K562 (cell line): ENCODE data around the gene LYPD5. TPM values are rescaled to one million over a fixed set of nuclear protein-coding genes. Genes with fewer than 3 reads are reported as not detected.

Source experiments
- ATAC-seq: fragments of 200-7000 bp; cut with Tn5 transposase; 3 replicates; pipeline ENCODE4 v1.9.1; 2020; ENCODE audit warnings: moderate library complexity
- BruUV-seq: library from RNA; stranded (reverse); fragments of 400-500 nt; replicated peaks from 2 replicates; lab custom pipeline; 2021; lab: Mats Ljungman, UMichigan
- CTCF ChIA-PET: fragments of 300-600 bp; formaldehyde crosslinking; extraction: SDS; loops from one replicate; lab custom pipeline; 2021; ENCODE audit warnings: low intra/inter-chr PET ratio; lab: Yijun Ruan, JAX
- POLR2A ChIA-PET: fragments of 300-600, 350-650 bp; sonication (Branson Sonifier 250); formaldehyde crosslinking; extraction: SDS; loops from one replicate; lab custom pipeline; 2021; ENCODE audit warnings: antibody characterized with exemption, inconsistent platforms; lab: Yijun Ruan, JAX
- DNase-seq, 4 experiments: peaks; one replicate each; pipeline versions ENCODE4 v3.0.0 to v3.0.0-alpha.2; 2011 to 2018; ENCODE audit warnings: low spot score in 3 of 4, mixed read lengths in 3 of 4; ENCODE audit errors: extremely low read depth in 1 of 4
- FAIRE-seq: peaks from 2 replicates; lab custom pipeline; 2011; peaks lifted over from hg19 to GRCh38; lab: Jason Lieb, UNC
- H2AFZ ChIP-seq: 2 replicates; pipeline ENCODE4 v1.6.0; 2011; ENCODE audit warnings: low read depth, low read length, control low read depth, inconsistent platforms
- H3K27ac ChIP-seq: fragments of 200-600 bp; 3 replicates; pipeline ENCODE4 v1.8.0; 2011; ENCODE audit warnings: low read depth, mild to moderate bottlenecking, control low read depth, inconsistent platforms, low read length, moderate library complexity, mixed read lengths; ENCODE audit errors: extremely low read depth
- H3K27me3 ChIP-seq, 2 experiments: fragments of 300-600 bp in 1 of 2; 2 replicates in 1 of 2; 3 replicates in 1 of 2; pipeline versions ENCODE4 v1.6.0 to v1.8.0; 2011; ENCODE audit warnings: inconsistent platforms in 2 of 2, low read length in 2 of 2, mild to moderate bottlenecking in 1 of 2, mixed read lengths in 1 of 2, moderate library complexity in 1 of 2; ENCODE audit not compliant: control insufficient read depth in 2 of 2, insufficient read depth in 2 of 2
- H3K36me3 ChIP-seq: fragments of 300-600 bp; 3 replicates; pipeline ENCODE4 v1.8.0; 2011; ENCODE audit warnings: mild to moderate bottlenecking, low read length, inconsistent platforms; ENCODE audit not compliant: control insufficient read depth, insufficient read depth
- H3K4me1 ChIP-seq, 2 experiments: fragments of 200-600 bp in 1 of 2; replicated peaks in 1 of 2; 2 replicates in 1 of 2; 3 replicates in 1 of 2; pipeline versions ENCODE4 v1.5.1 to v1.8.0; 2011; ENCODE audit warnings: inconsistent platforms in 2 of 2, low read length in 2 of 2, mild to moderate bottlenecking in 1 of 2, mixed read lengths in 1 of 2, moderate library complexity in 1 of 2; ENCODE audit not compliant: control insufficient read depth in 2 of 2, insufficient read depth in 2 of 2
- H3K4me2 ChIP-seq: 2 replicates; pipeline ENCODE4 v1.6.1; 2011; ENCODE audit warnings: low read length, control low read depth, inconsistent platforms, mixed read lengths; ENCODE audit not compliant: insufficient read depth
- H3K4me3 ChIP-seq: fragments of 200-600 bp; sonication (generic), shearing (Covaris generic); 2 replicates; pipeline ENCODE4 v1.5.1; 2016; ENCODE audit warnings: control low read depth, inconsistent platforms
- H3K79me2 ChIP-seq: fragments of 200-600 bp; 3 replicates; pipeline ENCODE4 v1.8.0; 2011; ENCODE audit warnings: low read length, inconsistent platforms; ENCODE audit not compliant: control insufficient read depth, insufficient read depth
- H3K9ac ChIP-seq, 2 experiments: 2 replicates each; pipeline versions ENCODE4 v1.6.0 to v1.6.1; 2011; ENCODE audit warnings: low read depth in 2 of 2, low read length in 2 of 2, control low read depth in 1 of 2, inconsistent platforms in 1 of 2, mild to moderate bottlenecking in 1 of 2, mixed read lengths in 1 of 2; ENCODE audit not compliant: insufficient read depth in 1 of 2
- H3K9me1 ChIP-seq: one replicate; pipeline ENCODE4 v1.6.0; 2011; ENCODE audit warnings: inconsistent platforms, mild to moderate bottlenecking, low read length, moderate library complexity; ENCODE audit not compliant: control insufficient read depth, insufficient read depth
- H3K9me3 ChIP-seq: replicated peaks from 2 replicates; pipeline ENCODE4 v1.5.1; 2011; ENCODE audit warnings: low read depth, low read length, inconsistent platforms; ENCODE audit not compliant: control insufficient read depth, insufficient read depth
- H4K20me1 ChIP-seq: replicated peaks from 2 replicates; pipeline ENCODE4 v1.6.1; 2011; ENCODE audit warnings: low read length, inconsistent platforms, mixed read lengths; ENCODE audit not compliant: control insufficient read depth, insufficient read depth
- CBX2 ChIP-seq: fragments of 200-600 bp; sonication (generic); IDR thresholded peaks from one replicate; pipeline ENCODE4 v1.6.1; 2012; ENCODE audit warnings: mild to moderate bottlenecking, low read length, inconsistent platforms; ENCODE audit not compliant: insufficient read depth, poor library complexity, severe bottlenecking
- ETV5 ChIP-seq: sonication (generic); formaldehyde crosslinking; IDR thresholded peaks from 2 replicates; pipeline ENCODE4 v1.4.0; 2020; ENCODE audit warnings: low read depth, mild to moderate bottlenecking, missing genetic modification reagents
- KDM5B ChIP-seq: fragments of 200-600 bp; sonication (generic); IDR thresholded peaks from 2 replicates; pipeline ENCODE4 v1.6.1; 2012; ENCODE audit warnings: low read depth, mild to moderate bottlenecking, moderate library complexity, low read length, control low read depth, inconsistent platforms; ENCODE audit not compliant: insufficient replicate concordance
- NR1H2 ChIP-seq: sonication (generic); formaldehyde crosslinking; IDR thresholded peaks from 2 replicates; pipeline ENCODE4 v1.4.0; 2020; ENCODE audit warnings: mild to moderate bottlenecking, missing genetic modification reagents
- SMAD1 ChIP-seq: fragments of 150-350 bp; IDR thresholded peaks from 2 replicates; pipeline ENCODE4 v1.6.1; 2014; ENCODE audit warnings: low read length, low read depth; ENCODE audit not compliant: partially characterized antibody
- SMAD4 ChIP-seq: fragments of 250-450 bp; sonication (Bioruptor Pico); conservative IDR thresholded peaks from 2 replicates; pipeline ENCODE4 v1.8.0; 2021; ENCODE audit warnings: inconsistent platforms, mild to moderate bottlenecking, moderate library complexity
- WGBS: fragments of 100-300 bp; shearing (Covaris generic); methylation state at CpG from one replicate; pipeline ENCODE4 v1.1.6; 2016; ENCODE audit warnings: low coverage, mixed read lengths; ENCODE audit not compliant: insufficient coverage; ENCODE audit errors: missing lambda C conversion rate; 5-methylcytosine and 5-hydroxymethylcytosine counted together
- in situ Hi-C: fragments of 300-500 bp; cut with MboI; formaldehyde crosslinking; loops from 4 replicates; pipeline ENCODE4 v1.15.0; 2018; ENCODE audit warnings: inconsistent platforms, mixed read lengths
- intact Hi-C: fragments of 100-400 bp; cut with micrococcal nuclease; formaldehyde crosslinking; loops from 2 replicates; pipeline ENCODE4 v1.14.2; 2022
- polyA plus RNA-seq, 8 experiments: library from polyadenylated mRNA; depleted of rRNA in 4 of 8; stranded (reverse) in 5 of 8; unstranded in 3 of 8; fragments of >200 nt; fragmentation: Nextera tagmentation in 2 of 8; fragmentation: Illumina TruSeq in 1 of 8; extraction: Ambion mirVana in 2 of 8; extraction: Trizol in 1 of 8; gene quantifications; 2 replicates each; pipeline versions ENCODE4 v1.2.1 to v1.2.3, GENCODE V29; 2011 to 2014; ENCODE audit warnings: inconsistent platforms in 1 of 8, missing spikeins in 1 of 8
- total RNA-seq, 7 experiments: library from RNA; depleted of rRNA in 6 of 7; stranded (reverse); fragments of >200 nt in 6 of 7; fragmentation: Illumina TruSeq in 2 of 7; extraction: Trizol in 2 of 7; gene quantifications; 2 replicates each; pipeline versions ENCODE4 v1.2.1 to v1.2.3, GENCODE V29; 2011 to 2021; ENCODE audit warnings: low replicate concordance in 1 of 7
- TF ChIP-seq, protein P1 (sequence below): fragments of 150-350 bp; conservative IDR thresholded peaks from 2 replicates; pipeline ENCODE4 v1.6.1; 2014; ENCODE audit warnings: low read length
- TF ChIP-seq, protein P2 (sequence below): fragments of 200-400 bp; formaldehyde crosslinking; IDR thresholded peaks from 2 replicates; pipeline ENCODE4 v1.6.1; 2017; ENCODE audit warnings: mild to moderate bottlenecking, low read depth, low read length, moderate library complexity

The LYPD5 gene
- total and polyA plus RNA-seq, 9 of the 15 experiments (the other 6 are each of a cell fraction or from before 2014, with no cell fraction given): 0.03 to 0.22 (median 0.10) TPM; not detected in 3

DNA sequence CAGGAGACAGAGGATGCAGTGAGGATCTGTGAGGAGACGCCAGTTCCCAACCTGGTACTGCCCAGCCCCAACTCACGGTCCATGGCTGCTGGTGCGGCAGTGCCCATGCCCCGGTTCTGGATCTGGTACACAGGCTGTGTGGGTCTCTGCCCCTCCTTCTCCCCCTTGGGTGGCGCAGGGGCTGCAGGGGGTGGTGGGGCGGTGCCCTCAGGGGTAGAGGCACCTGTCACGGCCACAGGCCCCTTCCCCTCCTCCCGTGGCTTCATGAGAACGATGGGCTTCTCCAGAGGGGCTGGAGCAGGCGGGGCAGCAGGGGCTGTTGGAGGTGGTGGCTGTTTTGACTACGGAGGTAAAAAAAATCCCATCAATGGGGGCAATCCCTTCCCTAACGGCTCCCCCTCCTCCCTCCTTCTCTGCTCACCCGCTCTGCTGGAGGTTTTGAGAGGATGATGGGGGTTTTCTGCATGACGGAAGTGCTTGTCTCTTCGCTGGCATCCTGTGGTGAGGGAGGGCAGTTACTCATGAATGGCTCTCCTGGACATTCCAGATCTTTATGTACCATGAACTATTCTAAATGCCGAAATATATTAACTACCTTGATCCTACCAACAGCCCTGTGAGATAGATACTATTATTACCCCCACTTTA, 54.6 kb downstream of the LYPD5 start:
- Histone ChIP-seq H3K9me3 (no peaks in the 10 kb centered on the region), H3K27me3 (no peaks in the 10 kb centered on the region), H3K4me3 (no peak overlapping the region), H3K79me2 (peaks cover 18% of the 10 kb centered on the region), H2AFZ (no peak overlapping the region), H3K27ac (no peak overlapping the region), H3K9me1 (no peaks in the 10 kb centered on the region), H3K36me3 (peaks cover 91% of the 10 kb centered on the region), H3K4me1 (peaks cover 0 to 4% of the 10 kb centered on the region in 2 experiments; a peak in 3 of 5 replicates), H3K9ac (no peak overlapping the region), H4K20me1 (no peaks in the 10 kb centered on the region), H3K4me2 (no peak overlapping the region)
- CTCF ChIA-PET: interaction anchor here (0.7 kb wide), 1 partner anchor 28 kb away, joined by 3 read pairs; no protein-coding TSS in a partner anchor
- DNase-seq: no peak
- in situ Hi-C loops (loop anchor here (5.0 kb wide), 1 partner anchor 35 kb away; the partner anchor contains the start of gene KCNN4), intact Hi-C loops (no loop called here)
- 93% methylated on average over 10 of the region's 16 CpGs for WGBS
- TF ChIP-seq SMAD1 (no peak), KDM5B (no peak), SMAD4 (CRISPR knock-in tag) (no peak), NR1H2 (CRISPR knock-in tag) (no peak), ETV5 (CRISPR knock-in tag) (no peak), CBX2 (no peak)
- TF ChIP-seq, protein P1, sequence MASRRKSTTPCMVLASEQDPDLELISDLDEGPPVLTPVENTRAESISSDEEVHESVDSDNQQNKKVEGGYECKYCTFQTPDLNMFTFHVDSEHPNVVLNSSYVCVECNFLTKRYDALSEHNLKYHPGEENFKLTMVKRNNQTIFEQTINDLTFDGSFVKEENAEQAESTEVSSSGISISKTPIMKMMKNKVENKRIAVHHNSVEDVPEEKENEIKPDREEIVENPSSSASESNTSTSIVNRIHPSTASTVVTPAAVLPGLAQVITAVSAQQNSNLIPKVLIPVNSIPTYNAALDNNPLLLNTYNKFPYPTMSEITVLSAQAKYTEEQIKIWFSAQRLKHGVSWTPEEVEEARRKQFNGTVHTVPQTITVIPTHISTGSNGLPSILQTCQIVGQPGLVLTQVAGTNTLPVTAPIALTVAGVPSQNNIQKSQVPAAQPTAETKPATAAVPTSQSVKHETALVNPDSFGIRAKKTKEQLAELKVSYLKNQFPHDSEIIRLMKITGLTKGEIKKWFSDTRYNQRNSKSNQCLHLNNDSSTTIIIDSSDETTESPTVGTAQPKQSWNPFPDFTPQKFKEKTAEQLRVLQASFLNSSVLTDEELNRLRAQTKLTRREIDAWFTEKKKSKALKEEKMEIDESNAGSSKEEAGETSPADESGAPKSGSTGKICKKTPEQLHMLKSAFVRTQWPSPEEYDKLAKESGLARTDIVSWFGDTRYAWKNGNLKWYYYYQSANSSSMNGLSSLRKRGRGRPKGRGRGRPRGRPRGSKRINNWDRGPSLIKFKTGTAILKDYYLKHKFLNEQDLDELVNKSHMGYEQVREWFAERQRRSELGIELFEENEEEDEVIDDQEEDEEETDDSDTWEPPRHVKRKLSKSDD: no peak
- TF ChIP-seq, protein P2, sequence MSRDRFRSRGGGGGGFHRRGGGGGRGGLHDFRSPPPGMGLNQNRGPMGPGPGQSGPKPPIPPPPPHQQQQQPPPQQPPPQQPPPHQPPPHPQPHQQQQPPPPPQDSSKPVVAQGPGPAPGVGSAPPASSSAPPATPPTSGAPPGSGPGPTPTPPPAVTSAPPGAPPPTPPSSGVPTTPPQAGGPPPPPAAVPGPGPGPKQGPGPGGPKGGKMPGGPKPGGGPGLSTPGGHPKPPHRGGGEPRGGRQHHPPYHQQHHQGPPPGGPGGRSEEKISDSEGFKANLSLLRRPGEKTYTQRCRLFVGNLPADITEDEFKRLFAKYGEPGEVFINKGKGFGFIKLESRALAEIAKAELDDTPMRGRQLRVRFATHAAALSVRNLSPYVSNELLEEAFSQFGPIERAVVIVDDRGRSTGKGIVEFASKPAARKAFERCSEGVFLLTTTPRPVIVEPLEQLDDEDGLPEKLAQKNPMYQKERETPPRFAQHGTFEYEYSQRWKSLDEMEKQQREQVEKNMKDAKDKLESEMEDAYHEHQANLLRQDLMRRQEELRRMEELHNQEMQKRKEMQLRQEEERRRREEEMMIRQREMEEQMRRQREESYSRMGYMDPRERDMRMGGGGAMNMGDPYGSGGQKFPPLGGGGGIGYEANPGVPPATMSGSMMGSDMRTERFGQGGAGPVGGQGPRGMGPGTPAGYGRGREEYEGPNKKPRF: no peak
- POLR2A ChIA-PET: interaction anchor here (0.9 to 1.4 kb wide), 2 partner anchors 8 to 62 kb away, joined by 3 to 5 read pairs; no protein-coding TSS in a partner anchor
- ATAC-seq: no peak
- no TSS peak for BruUV-seq
- no peak for FAIRE-seq
